HFFc6 (cell line): ENCODE data around the gene EFCAB6. TPM values are rescaled to one million over a fixed set of nuclear protein-coding genes. Genes with fewer than 3 reads are reported as not detected.

Experiments used
- DNase-seq: peaks from one replicate; pipeline ENCODE4 v3.0.0-alpha.2; 2018
- H3K27ac Mint-ChIP-seq: 2 replicates; pipeline ENCODE4 v1.8.0; 2020; ENCODE audit warnings: mild to moderate bottlenecking, mixed read lengths
- H3K27me3 Mint-ChIP-seq: 2 replicates; pipeline ENCODE4 v1.8.0; 2021; ENCODE audit warnings: mild to moderate bottlenecking, moderate library complexity, mixed read lengths; ENCODE audit not compliant: insufficient read depth
- H3K36me3 Mint-ChIP-seq: 2 replicates; pipeline ENCODE4 v1.8.0; 2021; ENCODE audit warnings: low read depth, mixed read lengths
- H3K4me1 Mint-ChIP-seq: 2 replicates; pipeline ENCODE4 v1.8.0; 2020; ENCODE audit warnings: low read depth, mixed read lengths
- H3K4me3 Mint-ChIP-seq: 2 replicates; pipeline ENCODE4 v1.8.0; 2020; ENCODE audit warnings: mild to moderate bottlenecking, moderate library complexity, mixed read lengths
- H3K9me3 Mint-ChIP-seq: 2 replicates; pipeline ENCODE4 v1.8.0; 2020; ENCODE audit warnings: mild to moderate bottlenecking, mixed read lengths
- total RNA-seq, 6 experiments: library from RNA; stranded (reverse); fragmentation: NEBNext Ultra II Directional; extraction: Animal tissue kit (Norgen Biotek cat#: 25700); gene quantifications; 2 replicates in 1 of 6; 3 replicates in 5 of 6; pipeline ENCODE4 v1.2.3, GENCODE V29; 2021
- TF ChIP-seq, protein P1 (sequence below): fragments of 200-600 bp; sonication (generic); IDR thresholded peaks from 2 replicates; pipeline ENCODE4 v1.5.0; 2021; ENCODE audit warnings: antibody characterized with exemption, mild to moderate bottlenecking

The EFCAB6 gene
- total RNA-seq, 6 experiments from 2014 or later = 0.33 to 0.95 (median 0.64) TPM

GRCh38 chr22:43854121-43854785 is 42.1 kb upstream of the EFCAB6 start:
- peaks cover 10% of the 10 kb centered on the region for H3K9me3 Mint-ChIP-seq
- no peak overlapping the region for H3K4me3 Mint-ChIP-seq
- no peaks in the 10 kb centered on the region for H3K4me1 Mint-ChIP-seq
- no peaks in the 10 kb centered on the region; the same call in 1 of the 2 replicates for H3K36me3 Mint-ChIP-seq
- TF ChIP-seq, protein P1, sequence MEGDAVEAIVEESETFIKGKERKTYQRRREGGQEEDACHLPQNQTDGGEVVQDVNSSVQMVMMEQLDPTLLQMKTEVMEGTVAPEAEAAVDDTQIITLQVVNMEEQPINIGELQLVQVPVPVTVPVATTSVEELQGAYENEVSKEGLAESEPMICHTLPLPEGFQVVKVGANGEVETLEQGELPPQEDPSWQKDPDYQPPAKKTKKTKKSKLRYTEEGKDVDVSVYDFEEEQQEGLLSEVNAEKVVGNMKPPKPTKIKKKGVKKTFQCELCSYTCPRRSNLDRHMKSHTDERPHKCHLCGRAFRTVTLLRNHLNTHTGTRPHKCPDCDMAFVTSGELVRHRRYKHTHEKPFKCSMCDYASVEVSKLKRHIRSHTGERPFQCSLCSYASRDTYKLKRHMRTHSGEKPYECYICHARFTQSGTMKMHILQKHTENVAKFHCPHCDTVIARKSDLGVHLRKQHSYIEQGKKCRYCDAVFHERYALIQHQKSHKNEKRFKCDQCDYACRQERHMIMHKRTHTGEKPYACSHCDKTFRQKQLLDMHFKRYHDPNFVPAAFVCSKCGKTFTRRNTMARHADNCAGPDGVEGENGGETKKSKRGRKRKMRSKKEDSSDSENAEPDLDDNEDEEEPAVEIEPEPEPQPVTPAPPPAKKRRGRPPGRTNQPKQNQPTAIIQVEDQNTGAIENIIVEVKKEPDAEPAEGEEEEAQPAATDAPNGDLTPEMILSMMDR = no peak
- DNase-seq = no peak
- H3K27ac Mint-ChIP-seq = no peak overlapping the region
- H3K27me3 Mint-ChIP-seq = peaks cover 44% of the 10 kb centered on the region

DNA sequence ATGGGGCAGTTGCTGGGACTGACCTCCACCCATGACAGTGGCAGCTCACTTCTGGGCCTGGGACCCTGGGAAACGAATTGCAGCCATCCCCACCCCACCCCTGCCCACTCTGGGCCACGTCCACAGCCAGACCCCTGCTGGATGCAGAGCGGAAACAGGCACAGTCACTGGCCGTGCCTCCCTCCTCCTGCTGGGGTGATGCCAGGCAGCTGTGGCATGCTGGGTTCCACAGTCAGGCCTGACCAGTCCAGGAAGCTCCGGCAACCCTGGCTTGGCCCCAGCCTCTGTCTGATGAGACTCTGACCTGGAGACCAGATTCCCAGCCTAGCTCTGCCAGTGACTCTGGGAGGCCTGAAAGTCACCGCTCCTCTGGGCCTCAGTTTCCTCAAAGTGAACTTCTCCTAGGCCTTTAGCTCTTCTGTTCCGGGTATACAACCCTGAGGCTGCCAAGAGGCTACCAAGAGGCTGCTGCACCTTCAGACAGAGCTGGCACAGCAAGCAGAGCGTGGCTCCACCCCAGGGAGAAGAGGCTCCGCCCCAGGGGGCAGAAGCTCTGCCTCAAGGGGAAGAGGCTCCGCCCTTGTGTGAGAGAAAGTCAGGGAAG is 41.3 kb upstream of the EFCAB6 start:
- peaks cover 42% of the 10 kb centered on the region for H3K27me3 Mint-ChIP-seq
- TF ChIP-seq, protein P1 = no peak
- peaks cover 10% of the 10 kb centered on the region for H3K9me3 Mint-ChIP-seq
- H3K27ac Mint-ChIP-seq = no peak overlapping the region
- no peak overlapping the region for H3K4me3 Mint-ChIP-seq
- no peaks in the 10 kb centered on the region for H3K4me1 Mint-ChIP-seq
- DNase-seq = no peak
- no peaks in the 10 kb centered on the region; the same call in 1 of the 2 replicates for H3K36me3 Mint-ChIP-seq

GRCh38 chr22:43852573-43853327 is 40.6 kb upstream of the EFCAB6 start:
- H3K9me3 Mint-ChIP-seq = peaks cover 10% of the 10 kb centered on the region
- no peak overlapping the region for H3K4me3 Mint-ChIP-seq
- no peaks in the 10 kb centered on the region; the same call in 1 of the 2 replicates for H3K36me3 Mint-ChIP-seq
- no peaks in the 10 kb centered on the region for H3K4me1 Mint-ChIP-seq
- DNase-seq = no peak
- peaks cover 45% of the 10 kb centered on the region for H3K27me3 Mint-ChIP-seq
- TF ChIP-seq, protein P1 = no peak
- no peak overlapping the region for H3K27ac Mint-ChIP-seq

GRCh38 chr22:43851979-43852307 is 39.8 kb upstream of the EFCAB6 start:
- H3K36me3 Mint-ChIP-seq = no peaks in the 10 kb centered on the region; the same call in 1 of the 2 replicates
- no peak for DNase-seq
- H3K27ac Mint-ChIP-seq = no peak overlapping the region
- peaks cover 8% of the 10 kb centered on the region for H3K9me3 Mint-ChIP-seq
- H3K4me1 Mint-ChIP-seq = no peaks in the 10 kb centered on the region
- TF ChIP-seq, protein P1 = no peak
- peaks cover 46% of the 10 kb centered on the region for H3K27me3 Mint-ChIP-seq
- no peak overlapping the region for H3K4me3 Mint-ChIP-seq

DNA sequence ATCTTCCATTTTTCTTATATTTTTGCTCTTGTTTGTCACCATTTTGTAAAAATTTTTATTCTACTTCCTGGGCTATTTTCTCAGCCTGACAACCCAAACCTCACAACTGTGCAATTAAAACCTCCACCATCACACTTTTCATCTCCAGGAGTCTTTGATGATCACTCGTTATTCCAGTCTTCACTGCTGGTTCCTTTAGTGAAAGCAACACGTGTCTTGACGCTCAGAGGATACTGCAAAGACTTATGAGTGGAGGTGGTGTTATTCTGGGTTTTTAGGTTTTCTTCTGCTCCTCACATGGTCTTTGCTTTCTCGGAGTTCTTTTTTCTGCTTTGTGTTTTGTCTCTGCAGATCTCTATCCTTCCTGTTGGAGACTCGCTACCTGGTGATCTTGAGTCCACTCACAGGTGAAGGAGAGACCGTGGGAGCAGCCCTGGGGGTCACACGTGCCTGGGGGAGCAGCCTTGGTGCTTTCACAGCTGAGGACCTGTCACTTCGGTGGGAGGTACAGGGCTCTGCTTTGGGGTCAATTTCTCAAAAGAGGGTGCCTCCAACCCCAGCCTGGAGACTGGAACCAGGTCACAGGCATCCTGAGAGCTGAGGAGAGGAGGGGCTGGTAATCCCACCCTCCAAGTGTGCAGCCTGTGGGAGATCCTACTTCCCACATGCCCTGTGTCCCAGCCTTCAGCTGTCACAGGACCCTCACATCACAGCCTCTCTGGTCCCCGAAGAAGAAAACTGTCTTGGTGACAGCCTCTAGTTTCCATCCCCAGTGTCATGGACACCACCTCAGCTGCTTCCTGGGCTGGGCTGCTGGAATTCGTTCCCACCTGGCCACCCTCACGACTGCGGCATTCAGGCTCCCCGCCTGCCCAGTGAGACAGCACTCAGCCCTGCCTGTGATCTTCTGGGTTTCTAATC is 39.2 kb upstream of the EFCAB6 start:
- Mint-ChIP-seq H3K9me3 (peaks cover 2% of the 10 kb centered on the region; the same call in 1 of the 2 replicates), H3K27ac (no peak overlapping the region), H3K4me3 (no peak overlapping the region), H3K4me1 (no peaks in the 10 kb centered on the region), H3K27me3 (peaks cover 49% of the 10 kb centered on the region), H3K36me3 (no peaks in the 10 kb centered on the region)
- TF ChIP-seq, protein P1 = no peak
- no peak for DNase-seq
